Smooth muscle cell (in vitro differentiated cells): Measurements from ENCODE around the gene DENND4B. TPM values are rescaled to one million over a fixed set of nuclear protein-coding genes. Genes with fewer than 3 reads are reported as not detected.

Source experiments
- DNase-seq: peaks from one replicate; lab custom pipeline; 2025; ENCODE audit not compliant: unreplicated experiment; lab: John Stamatoyannopoulos, UW
- H2AFZ ChIP-seq: fragments of 200-600 bp; sonication (generic); 2 replicates; pipeline ENCODE4 v1.6.0; 2016; ENCODE audit warnings: antibody characterized with exemption, low read depth, mild to moderate bottlenecking
- H3F3A ChIP-seq: fragments of 200-600 bp; sonication (generic); 2 replicates; pipeline ENCODE4 v1.6.0; 2017; ENCODE audit warnings: antibody characterized with exemption, low read depth
- H3K27ac ChIP-seq: fragments of 200-600 bp; sonication (generic); 2 replicates; pipeline ENCODE4 v1.5.1; 2016; ENCODE audit warnings: low read depth, mild to moderate bottlenecking
- H3K27me3 ChIP-seq: fragments of 200-600 bp; sonication (generic); 2 replicates; pipeline ENCODE4 v1.6.1; 2016; ENCODE audit warnings: low read depth, mild to moderate bottlenecking
- H3K36me3 ChIP-seq: fragments of 200-600 bp; sonication (generic); 2 replicates; pipeline ENCODE4 v1.5.1; 2016; ENCODE audit warnings: low read depth
- H3K4me1 ChIP-seq: fragments of 200-600 bp; sonication (generic); 2 replicates; pipeline ENCODE4 v1.5.1; 2016; ENCODE audit warnings: low read depth
- H3K4me2 ChIP-seq: fragments of 200-600 bp; sonication (generic); 2 replicates; pipeline ENCODE4 v1.6.0; 2016; ENCODE audit warnings: mild to moderate bottlenecking
- H3K4me3 ChIP-seq: fragments of 200-600 bp; sonication (generic); 2 replicates; pipeline ENCODE4 v1.5.1; 2016; ENCODE audit warnings: mild to moderate bottlenecking
- H3K79me2 ChIP-seq: fragments of 200-600 bp; sonication (generic); 2 replicates; pipeline ENCODE4 v1.6.0; 2016; ENCODE audit warnings: low read depth, mild to moderate bottlenecking
- H3K9ac ChIP-seq: fragments of 200-600 bp; sonication (generic); 2 replicates; pipeline ENCODE4 v1.6.0; 2016; ENCODE audit warnings: low read depth
- H3K9me3 ChIP-seq: fragments of 200-600 bp; sonication (generic); replicated peaks from 2 replicates; pipeline ENCODE4 v1.5.1; 2016; ENCODE audit warnings: low read depth
- H4K20me1 ChIP-seq: fragments of 200-600 bp; sonication (generic); 2 replicates; pipeline ENCODE4 v1.6.0; 2016; ENCODE audit warnings: low read depth
- WGBS: methylation state at CpG from one replicate; pipeline ENCODE4 v1.1.7; 2016; ENCODE audit warnings: low lambda C conversion rate; 5-methylcytosine and 5-hydroxymethylcytosine counted together
- polyA plus RNA-seq: library from polyadenylated mRNA; unstranded; fragments of >200 nt; fragmentation: Nextera tagmentation; extraction: Ambion mirVana; gene quantifications from 2 replicates; pipeline ENCODE4 v1.2.1, GENCODE V29; 2016
- total RNA-seq: library from RNA; depleted of rRNA; stranded (reverse); fragments of >200 nt; gene quantifications from 2 replicates; pipeline ENCODE4 v1.2.3, GENCODE V29; 2014
- TF ChIP-seq, protein P1 (sequence below): fragments of 200-600 bp; sonication (generic); IDR thresholded peaks from 2 replicates; pipeline ENCODE4 v1.5.1; 2017; ENCODE audit warnings: borderline replicate concordance, mild to moderate bottlenecking, antibody characterized with exemption; ENCODE audit not compliant: insufficient read depth, poor library complexity, severe bottlenecking

DENND4B gene
- total and polyA plus RNA-seq, 2 experiments from 2014 or later = 9.7 to 16.3 TPM

- H3K4me1 ChIP-seq = no peaks in the 10 kb centered on the region
- no peak overlapping the region for H2AFZ ChIP-seq
- no peak overlapping the region for H3K9ac ChIP-seq
- no peaks in the 10 kb centered on the region for H3K36me3 ChIP-seq
- no peak overlapping the region for H3K4me2 ChIP-seq
- H3K9me3 ChIP-seq = no peaks in the 10 kb centered on the region
- no peak for DNase-seq
- no peak overlapping the region for H3K27ac ChIP-seq
- no peaks in the 10 kb centered on the region for H3F3A ChIP-seq
- no peaks in the 10 kb centered on the region for H3K79me2 ChIP-seq
- TF ChIP-seq, protein P1, sequence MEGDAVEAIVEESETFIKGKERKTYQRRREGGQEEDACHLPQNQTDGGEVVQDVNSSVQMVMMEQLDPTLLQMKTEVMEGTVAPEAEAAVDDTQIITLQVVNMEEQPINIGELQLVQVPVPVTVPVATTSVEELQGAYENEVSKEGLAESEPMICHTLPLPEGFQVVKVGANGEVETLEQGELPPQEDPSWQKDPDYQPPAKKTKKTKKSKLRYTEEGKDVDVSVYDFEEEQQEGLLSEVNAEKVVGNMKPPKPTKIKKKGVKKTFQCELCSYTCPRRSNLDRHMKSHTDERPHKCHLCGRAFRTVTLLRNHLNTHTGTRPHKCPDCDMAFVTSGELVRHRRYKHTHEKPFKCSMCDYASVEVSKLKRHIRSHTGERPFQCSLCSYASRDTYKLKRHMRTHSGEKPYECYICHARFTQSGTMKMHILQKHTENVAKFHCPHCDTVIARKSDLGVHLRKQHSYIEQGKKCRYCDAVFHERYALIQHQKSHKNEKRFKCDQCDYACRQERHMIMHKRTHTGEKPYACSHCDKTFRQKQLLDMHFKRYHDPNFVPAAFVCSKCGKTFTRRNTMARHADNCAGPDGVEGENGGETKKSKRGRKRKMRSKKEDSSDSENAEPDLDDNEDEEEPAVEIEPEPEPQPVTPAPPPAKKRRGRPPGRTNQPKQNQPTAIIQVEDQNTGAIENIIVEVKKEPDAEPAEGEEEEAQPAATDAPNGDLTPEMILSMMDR = no peak
- no peak overlapping the region for H3K4me3 ChIP-seq
- H4K20me1 ChIP-seq = no peaks in the 10 kb centered on the region
- 94% methylated on average over 5 of the region's 5 CpGs for WGBS
- no peaks in the 10 kb centered on the region for H3K27me3 ChIP-seq
These were observed 17.1 kb downstream of the DENND4B start for GRCh38 chr1:153929426-153929825.

- Histone ChIP-seq H3K79me2 (no peaks in the 10 kb centered on the region), H2AFZ (no peak overlapping the region), H3K4me2 (no peak overlapping the region)
These were observed 17.7 kb downstream of the DENND4B start for GRCh38 chr1:153928791-153929341.

GRCh38 chr1:153928245-153928644 lies 18.3 kb downstream of the DENND4B start:
- Histone ChIP-seq H4K20me1 (no peaks in the 10 kb centered on the region), H3K4me3 (no peak overlapping the region), H2AFZ (no peak overlapping the region), H3K27ac (no peak overlapping the region), H3F3A (no peaks in the 10 kb centered on the region), H3K9ac (no peak overlapping the region), H3K4me2 (no peak overlapping the region), H3K4me1 (no peaks in the 10 kb centered on the region), H3K36me3 (no peaks in the 10 kb centered on the region), H3K79me2 (no peaks in the 10 kb centered on the region), H3K9me3 (no peaks in the 10 kb centered on the region), H3K27me3 (no peaks in the 10 kb centered on the region)
- TF ChIP-seq, protein P1 = no peak
- WGBS = 93% methylated on average over 1 of the region's 1 CpG
- DNase-seq = no peak

More at GRCh38 chr1:153928791-153929341, 17.7 kb downstream of the DENND4B start:
- TF ChIP-seq, protein P1 = no peak
- H3K36me3 ChIP-seq = no peaks in the 10 kb centered on the region
- H3F3A ChIP-seq = no peaks in the 10 kb centered on the region
- no peak overlapping the region for H3K27ac ChIP-seq
- H3K9ac ChIP-seq = no peak overlapping the region
- no peaks in the 10 kb centered on the region for H3K27me3 ChIP-seq
- WGBS = 68% methylated on average over 4 of the region's 4 CpGs
- H3K9me3 ChIP-seq = no peaks in the 10 kb centered on the region
- no peak for DNase-seq
- H4K20me1 ChIP-seq = no peaks in the 10 kb centered on the region
- H3K4me3 ChIP-seq = no peak overlapping the region
- H3K4me1 ChIP-seq = no peaks in the 10 kb centered on the region

DNA sequence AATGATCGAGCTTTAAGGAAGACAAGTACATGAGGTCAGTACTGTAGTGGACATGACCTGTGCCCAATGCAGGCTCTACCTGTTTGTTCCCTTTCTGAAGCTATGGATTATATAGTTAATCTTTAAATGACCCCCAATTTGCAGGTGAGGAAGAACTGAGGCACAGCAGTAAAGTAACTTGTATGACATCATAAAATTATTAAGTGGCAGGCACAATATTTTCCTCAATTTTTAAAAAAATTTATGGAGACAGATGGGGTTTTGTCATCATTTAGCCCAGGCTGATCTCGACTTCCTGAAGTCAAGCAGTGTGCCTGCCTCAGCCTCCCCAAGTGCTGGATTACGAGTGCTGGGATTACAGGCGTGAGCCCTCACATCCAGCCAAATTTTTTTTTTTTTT lies 20.1 kb downstream of the DENND4B start:
- Histone ChIP-seq H3K4me3 (no peak overlapping the region), H4K20me1 (peaks cover 9% of the 10 kb centered on the region), H3K9ac (no peak overlapping the region), H2AFZ (no peak overlapping the region), H3K9me3 (no peaks in the 10 kb centered on the region), H3K4me2 (no peak overlapping the region), H3K27me3 (no peaks in the 10 kb centered on the region), H3F3A (no peaks in the 10 kb centered on the region), H3K4me1 (peaks cover 2% of the 10 kb centered on the region), H3K36me3 (no peaks in the 10 kb centered on the region), H3K27ac (no peak overlapping the region), H3K79me2 (peaks cover 12% of the 10 kb centered on the region)
- TF ChIP-seq, protein P1 = no peak
- 83% methylated on average over 4 of the region's 4 CpGs for WGBS
- DNase-seq = no peak
